Measurements from ENCODE around the gene CAPZA2.

GRCh38 chr7:116837586-116837985 lies 24.8 kb upstream of the CAPZA2 start:
- TF ChIP-seq GATA2 (IDR thresholded peaks at IDR 0.05; ENCODE audit: low read depth, low read length) (no peak), GATA3 (IDR thresholded peaks at IDR 0.05; ENCODE audit: low read depth, low read length) (no peak)
